AG10803 (cell line): Measurements from ENCODE around the gene MYCL.

Experiments used
- DNase-seq: peaks from one replicate; pipeline ENCODE4 v3.0.0; 2010; ENCODE audit warnings: low read depth
- H3K4me3 ChIP-seq: 2 replicates; pipeline ENCODE4 v1.5.1; 2011; ENCODE audit warnings: mild to moderate bottlenecking, low read length, control low read depth
- TF ChIP-seq, protein P1 (sequence below): conservative IDR thresholded peaks from 2 replicates; pipeline ENCODE4 v1.5.1; 2011; ENCODE audit warnings: mild to moderate bottlenecking, low read length, control low read depth, inconsistent platforms

The MYCL gene

DNA sequence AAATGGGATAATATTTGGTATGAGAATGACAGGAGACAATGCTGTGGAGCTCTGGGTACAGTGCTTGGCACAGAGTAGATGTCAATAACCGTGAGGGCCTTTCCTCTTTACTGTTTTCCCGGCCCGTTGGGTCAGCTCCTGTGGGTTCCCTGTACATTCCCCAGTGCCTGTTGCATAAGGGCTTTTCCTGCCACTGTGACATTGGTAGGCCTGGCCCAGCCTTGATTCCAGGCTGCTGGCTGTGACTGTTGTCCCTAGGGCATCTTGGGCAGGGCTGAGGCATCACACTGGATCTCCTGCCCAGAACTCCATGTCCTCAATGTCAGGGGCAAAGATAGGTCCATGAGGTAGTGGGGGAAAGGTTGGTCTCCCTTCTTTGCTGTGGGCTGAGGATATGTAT is 25.8 kb upstream of the MYCL start:
- TF ChIP-seq, protein P1, sequence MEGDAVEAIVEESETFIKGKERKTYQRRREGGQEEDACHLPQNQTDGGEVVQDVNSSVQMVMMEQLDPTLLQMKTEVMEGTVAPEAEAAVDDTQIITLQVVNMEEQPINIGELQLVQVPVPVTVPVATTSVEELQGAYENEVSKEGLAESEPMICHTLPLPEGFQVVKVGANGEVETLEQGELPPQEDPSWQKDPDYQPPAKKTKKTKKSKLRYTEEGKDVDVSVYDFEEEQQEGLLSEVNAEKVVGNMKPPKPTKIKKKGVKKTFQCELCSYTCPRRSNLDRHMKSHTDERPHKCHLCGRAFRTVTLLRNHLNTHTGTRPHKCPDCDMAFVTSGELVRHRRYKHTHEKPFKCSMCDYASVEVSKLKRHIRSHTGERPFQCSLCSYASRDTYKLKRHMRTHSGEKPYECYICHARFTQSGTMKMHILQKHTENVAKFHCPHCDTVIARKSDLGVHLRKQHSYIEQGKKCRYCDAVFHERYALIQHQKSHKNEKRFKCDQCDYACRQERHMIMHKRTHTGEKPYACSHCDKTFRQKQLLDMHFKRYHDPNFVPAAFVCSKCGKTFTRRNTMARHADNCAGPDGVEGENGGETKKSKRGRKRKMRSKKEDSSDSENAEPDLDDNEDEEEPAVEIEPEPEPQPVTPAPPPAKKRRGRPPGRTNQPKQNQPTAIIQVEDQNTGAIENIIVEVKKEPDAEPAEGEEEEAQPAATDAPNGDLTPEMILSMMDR = no peak
- H3K4me3 ChIP-seq = no peak overlapping the region
- peak; percentile 17 for DNase-seq

DNA sequence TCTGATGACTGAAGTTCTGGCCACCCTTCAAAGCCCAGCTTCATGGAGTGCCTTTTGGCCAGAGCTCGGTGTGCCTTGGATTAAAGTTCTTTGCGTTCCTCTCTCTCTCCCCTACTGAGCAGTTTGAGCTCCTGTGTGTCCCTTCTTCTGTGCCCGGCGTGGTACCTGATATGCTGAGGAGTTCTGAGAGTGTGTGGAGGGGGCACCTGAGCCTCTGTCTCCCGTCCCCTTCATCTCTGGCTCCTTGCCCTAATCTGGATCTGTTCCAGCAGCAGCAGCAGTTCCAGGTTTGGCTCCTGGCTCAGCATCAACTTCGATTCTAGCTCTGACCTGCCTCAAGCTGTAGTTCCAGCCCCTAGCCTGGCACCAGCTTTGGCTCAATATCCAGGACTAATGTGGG is 25.1 kb upstream of the MYCL start:
- no peak overlapping the region for H3K4me3 ChIP-seq
- TF ChIP-seq, protein P1 = no peak
- DNase-seq = no peak

DNA sequence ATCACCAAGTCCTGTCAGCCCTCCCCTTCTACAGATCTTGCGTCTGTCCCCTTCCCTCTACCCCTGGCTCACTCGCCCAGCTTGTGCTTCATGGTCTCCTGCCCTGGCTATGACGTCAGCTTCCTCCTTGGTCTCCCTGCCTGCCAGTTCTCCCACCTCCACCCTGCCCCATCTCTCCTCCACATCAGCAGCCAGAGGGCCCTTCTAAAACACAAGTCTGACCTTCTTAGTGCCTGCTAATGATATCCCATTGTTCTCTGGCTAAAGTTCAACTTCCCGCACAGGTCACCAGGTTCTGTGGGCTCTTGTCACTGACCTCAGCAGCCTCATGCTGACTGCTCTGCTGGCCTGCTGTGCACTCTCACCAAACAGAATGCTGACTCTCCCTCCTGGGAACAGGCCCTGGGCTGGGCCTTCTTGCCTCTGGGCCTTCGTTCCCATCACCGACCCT is 24.7 kb upstream of the MYCL start:
- DNase-seq = peak; percentile 1
- TF ChIP-seq, protein P1 = no peak
- H3K4me3 ChIP-seq = no peak overlapping the region

DNA sequence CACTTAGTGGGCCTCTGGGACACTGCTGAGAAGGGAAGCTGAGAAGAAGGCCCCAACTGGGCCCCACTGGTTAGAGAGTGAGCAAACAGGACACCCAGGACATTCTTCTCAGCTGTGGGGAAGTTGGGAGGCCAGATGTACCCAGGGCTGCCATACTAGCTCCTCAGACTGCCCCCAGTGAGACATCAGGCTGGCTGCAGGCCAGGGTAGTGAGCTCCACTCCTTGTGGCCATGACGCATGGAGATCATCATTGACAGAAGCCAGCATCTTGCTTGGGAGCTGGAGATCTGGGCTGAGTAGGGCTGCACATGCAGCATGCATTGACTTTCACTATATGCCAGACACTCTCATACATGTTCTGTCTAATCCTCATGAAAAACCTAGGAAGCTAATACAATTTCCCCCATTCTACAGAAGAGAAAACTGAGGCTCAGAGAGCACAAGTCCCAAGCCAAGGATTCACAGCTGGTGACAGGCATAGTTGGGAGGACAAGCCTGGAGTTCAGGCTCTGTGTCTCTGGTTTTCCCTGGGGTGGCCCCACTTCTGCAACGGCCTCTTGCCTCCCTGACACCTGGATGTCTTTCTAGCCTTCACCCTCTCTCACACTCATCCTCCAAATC is 24.1 kb upstream of the MYCL start:
- peak; percentile 39 for DNase-seq
- TF ChIP-seq, protein P1 = no peak
- no peak overlapping the region for H3K4me3 ChIP-seq

DNA sequence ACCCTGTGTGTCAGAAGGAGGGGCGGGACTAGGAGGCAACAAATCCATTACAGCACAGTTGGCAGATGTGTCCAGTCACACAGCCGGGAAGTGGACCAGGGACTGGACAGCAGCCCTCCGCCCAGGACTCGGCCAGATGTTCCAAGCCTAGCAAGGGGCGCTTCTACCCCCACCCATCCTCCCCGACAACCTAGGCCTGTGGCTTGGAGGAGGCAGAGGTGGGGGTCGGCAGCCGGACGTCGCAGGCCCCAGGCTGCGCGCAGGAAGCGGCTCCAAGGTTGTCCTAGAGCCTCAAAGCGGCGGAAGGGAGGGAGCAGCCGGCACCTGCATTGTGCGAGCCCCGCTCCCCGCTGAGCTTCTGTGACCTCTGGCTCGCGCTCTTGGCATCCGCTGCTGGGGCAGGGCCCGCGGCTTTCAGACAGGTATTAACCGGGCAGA is 20.6 kb upstream of the MYCL start:
- DNase-seq = peak; percentile 4

DNA sequence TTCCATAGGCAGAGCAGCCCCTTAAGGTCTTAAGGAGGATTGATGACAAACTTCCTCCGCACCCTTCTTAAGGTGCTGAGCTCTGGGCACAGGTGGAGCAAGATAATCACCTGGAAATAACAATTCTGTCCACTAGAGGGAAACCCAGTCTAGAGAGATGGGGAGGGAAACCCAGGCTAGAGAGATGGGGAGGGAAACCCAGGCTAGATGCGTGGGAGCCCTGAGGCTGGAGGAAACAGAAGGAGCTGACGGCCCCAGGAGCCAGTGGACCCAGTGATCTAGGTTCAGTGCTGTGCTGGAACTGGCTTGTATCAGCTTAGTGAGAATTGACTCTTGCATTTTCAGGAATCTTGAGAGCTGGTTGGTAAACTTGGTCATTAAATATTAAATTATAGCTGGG is 17.8 kb upstream of the MYCL start:
- H3K4me3 ChIP-seq = no peak overlapping the region
- TF ChIP-seq, protein P1 = peak; percentile 69
- DNase-seq = peak; percentile 53

More for the DNA sequence above, 20.6 kb upstream of the MYCL start:
- H3K4me3 ChIP-seq = no peak overlapping the region
- TF ChIP-seq, protein P1 = no peak

DNA sequence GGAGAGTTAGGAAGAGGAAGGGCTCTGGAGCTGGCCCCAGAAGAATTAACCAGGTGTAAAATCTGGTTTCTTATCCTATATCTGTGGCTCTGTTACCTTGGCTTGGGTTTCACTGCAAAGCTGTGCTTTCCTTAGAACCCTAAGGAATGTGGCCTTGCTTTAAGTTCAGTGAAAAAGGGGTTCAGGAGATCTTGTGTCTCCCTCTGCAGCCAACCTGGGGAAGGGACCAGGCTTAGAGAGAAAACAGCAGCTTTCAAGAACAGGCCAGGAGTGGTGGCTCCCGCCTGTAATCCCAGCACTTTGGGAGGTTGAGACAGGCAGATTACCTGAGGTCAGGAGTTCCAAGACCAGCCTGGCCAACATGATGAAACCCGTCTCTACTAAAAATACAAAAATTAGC is 16.1 kb upstream of the MYCL start:
- TF ChIP-seq, protein P1 = peak; percentile 27; the same call in 1 of the 2 replicates
- peak; percentile 13 for DNase-seq
- H3K4me3 ChIP-seq = no peak overlapping the region
